NCI-H226 (cell line): ENCODE data around the gene AGRP.
"Not testable (repeated sequence)": the region's sequence is repeated elsewhere in the genome, so short reads cannot be mapped to it uniquely, and the experiment has no call there.

ENCODE experiments used
- DNase-seq: peaks from one replicate; pipeline ENCODE4 v3.0.0-alpha.2; 2015

The AGRP gene

DNA sequence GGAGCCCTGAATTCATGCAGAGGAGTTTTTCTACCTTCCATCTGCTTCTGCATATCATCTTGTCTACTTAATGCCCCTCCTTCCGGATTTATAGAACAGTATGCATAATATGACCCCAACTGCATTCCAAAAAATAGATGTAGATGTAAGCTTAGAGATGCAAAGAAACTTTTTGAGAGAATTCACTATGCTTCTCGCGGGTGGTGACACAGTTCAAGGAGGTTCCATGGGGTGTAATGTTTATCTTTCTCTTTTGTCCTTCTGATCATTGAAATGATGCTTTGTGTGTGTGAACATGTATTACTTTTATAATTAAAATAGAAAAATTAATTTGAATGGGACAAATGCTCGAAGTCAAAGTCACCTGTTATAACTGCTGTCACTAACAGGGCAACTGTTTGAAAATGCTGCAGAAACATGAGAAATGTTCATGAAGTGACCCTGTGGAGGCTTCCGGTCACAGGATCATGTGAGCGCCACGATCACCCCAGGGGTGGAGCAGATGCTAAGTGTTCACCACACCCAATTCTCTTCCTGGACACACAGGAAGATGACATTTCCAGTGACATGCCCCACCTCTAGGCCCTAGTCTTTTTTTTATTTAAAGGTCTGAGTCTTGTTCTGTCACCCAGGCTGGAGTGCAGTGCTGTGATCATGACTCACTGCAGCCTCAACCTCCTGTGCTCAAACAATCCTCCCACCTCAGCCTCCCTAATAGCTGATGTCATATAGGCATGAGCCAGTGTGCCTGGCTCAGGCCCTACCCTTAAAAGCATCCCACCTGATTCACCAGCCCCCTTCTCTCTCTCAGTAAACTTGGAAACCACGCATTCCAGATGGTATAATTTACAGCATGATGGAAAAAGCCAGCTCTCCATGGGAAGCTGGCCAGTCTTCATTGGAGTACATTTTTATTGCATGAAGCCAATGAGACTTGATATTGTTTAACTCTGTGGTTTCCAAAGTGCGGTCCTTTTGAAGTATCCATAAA, 21.0 kb upstream of the AGRP start:
- peak; percentile 70 for DNase-seq

GRCh38 chr16:67499106-67499505, 15.8 kb upstream of the AGRP start:
- no peak for DNase-seq

DNA sequence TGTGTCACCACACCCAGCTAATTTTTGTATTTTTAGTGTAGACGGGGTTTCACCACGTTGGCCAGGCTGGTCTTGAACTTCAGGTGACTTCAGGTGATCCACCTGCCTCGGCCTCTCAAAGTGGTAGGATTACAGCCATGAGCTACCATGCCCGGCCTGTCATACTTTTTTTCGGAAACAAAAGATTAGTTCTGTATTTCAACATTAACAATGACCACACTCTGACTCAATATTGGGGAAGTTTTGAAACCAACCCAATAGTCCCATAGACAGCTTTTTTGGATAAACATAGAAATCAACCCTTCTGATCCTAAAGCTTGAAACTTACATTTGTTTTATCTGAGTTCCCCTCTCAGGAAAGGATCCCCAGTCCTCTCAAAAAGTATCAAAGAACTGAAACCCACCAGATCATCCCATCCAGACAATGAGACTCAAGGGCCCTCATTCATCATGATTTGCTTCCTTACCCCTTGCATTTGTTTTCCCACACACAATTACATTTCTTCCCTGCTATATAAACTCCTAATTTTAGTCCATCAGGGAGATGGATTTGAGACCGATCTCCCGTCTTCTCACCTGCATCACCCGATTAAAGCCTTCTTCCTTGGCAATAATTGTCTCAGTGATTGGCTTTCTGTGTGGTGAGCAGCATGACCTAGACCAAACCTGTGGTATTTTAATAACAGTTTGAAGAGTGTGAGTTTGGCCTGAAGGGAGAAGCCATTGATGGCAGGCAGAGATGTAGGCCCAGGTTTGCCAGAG, 7.2 kb upstream of the AGRP start:
- no peak for DNase-seq

- no peak for DNase-seq
Observed at GRCh38 chr16:67489401-67490083, 6.2 kb upstream of the AGRP start.

DNA sequence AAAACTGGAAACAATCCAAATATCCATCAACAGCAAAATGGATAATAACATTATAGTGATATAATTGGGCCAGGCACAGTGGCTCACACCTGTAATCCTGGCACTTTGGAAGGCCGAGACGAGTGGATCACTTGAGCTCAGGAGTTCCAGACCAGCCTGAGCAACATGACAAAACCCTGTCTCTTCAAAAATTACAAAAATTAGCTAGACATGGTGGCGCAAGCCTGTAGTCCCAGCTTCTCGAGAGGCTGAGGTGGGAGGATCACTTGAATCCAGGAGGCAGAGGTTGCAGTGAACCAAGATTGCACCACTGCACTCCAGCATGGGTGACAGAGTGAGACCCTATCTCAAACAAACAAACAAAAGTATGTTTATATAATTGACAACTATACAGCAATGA, 4.2 kb upstream of the AGRP start:
- DNase-seq: not testable (repeated sequence)

- DNase-seq: no peak
Observed at GRCh38 chr16:67486805-67487204, 3.5 kb upstream of the AGRP start.

DNA sequence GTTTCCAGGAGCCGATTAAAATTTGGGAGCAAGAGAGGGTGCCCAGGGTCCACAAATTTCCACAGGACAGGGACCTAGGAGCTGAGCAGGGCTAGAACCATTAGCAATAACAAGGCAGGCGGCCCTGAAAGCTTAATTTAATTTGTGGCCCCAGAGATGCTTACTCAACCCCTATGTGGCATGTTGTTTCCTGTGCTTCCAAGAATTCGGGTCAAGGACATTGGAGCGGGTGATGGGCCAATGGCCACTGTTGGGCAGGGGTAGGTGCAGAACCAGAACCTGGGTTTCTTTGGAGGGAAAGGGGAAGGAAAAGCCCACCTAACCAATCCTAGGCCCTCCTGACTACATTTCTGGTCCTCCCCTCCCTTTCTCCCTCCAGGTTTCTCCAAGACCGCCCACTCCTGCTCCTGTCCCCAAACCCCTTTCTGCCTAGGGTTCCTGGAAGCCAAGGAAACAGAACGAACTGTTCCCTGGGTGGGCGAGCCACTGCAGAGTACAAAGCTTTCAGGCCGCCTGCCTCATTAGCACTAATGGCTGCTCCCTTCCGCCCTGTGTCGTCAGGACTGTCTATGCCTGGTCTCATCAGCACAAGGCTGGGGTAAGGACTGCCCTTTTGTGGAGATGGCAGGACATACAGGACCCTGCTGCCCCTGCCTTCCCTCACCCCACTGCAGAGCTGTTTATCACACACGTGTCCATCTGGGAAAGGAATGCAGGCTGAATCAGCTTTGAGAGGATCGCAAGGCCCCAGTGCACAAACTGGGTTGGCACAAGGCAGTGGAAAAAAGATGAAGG, 581 bp upstream of the AGRP start:
- DNase-seq: no peak

DNA sequence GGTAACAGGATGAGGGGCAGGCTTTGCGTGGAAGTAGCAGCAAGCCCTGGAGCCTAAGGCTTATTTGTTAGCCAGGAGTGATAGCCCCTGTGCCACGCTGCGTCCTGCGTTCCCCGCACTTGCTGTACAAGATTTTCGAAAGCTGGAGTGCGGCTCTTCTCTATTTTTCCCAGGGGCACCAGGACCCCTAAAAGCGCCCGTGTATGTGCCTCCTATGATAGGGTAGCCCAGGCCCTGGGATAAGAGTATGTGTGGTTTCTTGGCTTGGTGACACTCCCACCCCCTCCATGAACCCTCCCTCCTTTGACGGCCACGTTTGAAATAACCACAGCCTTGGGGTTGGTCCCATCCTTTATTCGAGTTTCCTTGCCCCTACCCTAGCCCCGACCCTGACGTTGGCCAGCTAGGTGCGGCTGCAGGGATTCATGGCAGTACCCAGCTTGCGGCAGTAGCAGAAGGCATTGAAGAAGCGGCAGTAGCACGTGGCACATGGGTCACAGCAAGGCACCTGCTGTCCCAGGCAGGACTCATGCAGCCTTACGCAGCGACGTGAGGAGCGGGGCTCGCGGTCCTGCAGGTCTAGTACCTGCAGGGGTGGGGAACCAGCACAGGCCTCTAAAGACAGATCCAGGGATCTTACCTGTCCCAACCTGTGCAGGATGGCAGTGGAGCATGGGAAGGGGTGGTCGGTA, 968 bp downstream of the AGRP start:
- no peak for DNase-seq

- DNase-seq: no peak
Observed at GRCh38 chr16:67481561-67482232, 1.6 kb downstream of the AGRP start.

DNA sequence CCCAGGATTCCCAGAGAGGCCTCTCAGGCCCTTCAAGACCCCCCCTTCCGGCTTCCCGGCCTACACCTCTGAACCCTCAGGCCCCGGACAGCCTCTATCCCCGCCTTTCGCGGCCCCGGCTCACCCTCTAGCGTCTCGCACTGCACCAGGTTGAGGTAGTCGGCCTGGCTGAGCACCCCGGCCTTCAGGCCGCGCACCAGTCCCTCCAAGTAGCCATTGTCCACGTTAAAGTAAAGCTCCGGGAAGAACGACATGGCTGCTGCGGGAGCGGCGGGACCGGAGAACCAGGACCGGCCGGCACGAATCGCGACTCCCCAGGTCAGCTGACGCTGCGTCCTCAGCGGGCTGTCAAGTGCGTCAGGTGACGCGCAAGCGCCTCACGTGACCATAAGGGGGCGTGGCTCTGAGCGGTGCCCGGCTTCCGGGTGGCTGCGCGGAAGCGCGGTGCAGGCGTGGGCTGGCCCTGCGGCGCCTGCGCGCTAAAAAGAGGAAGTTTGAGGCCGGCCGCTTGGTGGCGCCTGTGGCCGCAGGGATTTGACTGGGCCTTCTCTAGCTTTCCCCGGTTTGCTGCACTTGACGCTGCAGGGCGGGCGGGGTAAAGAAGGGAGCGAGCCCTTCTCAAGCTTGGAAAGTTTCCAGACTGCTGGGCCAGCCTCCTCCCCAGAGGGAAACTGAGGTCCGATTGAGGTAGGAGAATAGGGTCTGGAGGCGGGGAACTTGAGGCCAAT, 2.4 kb downstream of the AGRP start, which contains the start of gene ATP6V0D1:
Gene ATP6V0D1, minus strand, starts transcription at position 325 of the 728 bp plus-strand sequence. Its CDS starts 71 bp downstream, at position 254.
- peak; percentile 92 for DNase-seq

- DNase-seq: no peak
Observed at GRCh38 chr16:67477960-67478554, 5.3 kb downstream of the AGRP start.

- no peak for DNase-seq
Observed at GRCh38 chr16:67474551-67475455, 8.5 kb downstream of the AGRP start.

DNA sequence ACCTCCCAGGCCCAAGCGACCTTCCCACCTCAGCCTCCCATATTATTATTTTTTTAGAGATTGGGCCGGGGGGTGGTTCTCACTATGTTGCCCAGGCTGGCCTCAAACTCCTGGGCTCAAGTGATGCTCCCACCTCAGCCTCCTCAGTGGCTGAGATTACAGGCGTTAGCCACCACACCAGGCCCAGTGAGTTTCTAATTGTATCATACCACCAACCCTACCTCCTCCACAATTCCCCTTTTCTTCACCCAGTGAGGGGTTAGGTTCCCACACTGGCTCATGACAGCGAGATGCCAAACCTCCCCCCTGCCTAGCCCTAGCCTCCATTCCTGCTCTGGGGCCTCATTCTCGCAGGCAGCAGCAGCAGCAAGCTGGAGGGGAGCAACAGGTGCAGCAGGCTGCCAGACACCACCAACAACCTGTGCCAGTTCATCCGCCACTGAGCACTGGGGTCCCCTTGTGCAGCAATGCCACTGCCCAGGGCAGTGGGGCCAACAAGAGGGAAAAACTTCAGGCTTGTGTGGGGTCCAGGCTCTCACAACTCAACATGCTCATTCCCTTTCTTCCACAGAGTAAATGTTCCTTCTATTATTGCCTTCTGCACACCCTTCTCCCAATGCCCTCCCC, 11.5 kb downstream of the AGRP start:
- no peak for DNase-seq

DNA sequence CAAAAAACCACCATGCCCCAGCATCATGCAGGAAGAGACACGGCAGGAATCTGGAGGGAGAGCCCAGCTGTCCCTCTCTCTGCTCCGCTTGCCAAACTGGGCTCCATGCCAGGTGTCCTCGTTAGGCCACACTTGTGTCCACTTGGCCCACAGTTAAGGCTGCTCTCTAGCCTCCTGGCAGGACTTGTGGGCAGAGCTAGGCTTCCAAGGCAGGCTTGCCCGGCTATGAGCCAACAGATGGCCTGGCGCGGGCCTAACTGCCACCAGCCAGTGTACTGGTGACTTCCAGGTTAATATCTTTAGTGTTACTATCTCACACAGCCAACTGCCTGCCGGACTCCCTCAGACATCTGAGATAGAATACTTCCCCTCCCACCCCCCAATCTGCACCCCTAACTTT, 13.0 kb downstream of the AGRP start:
- no peak for DNase-seq

DNA sequence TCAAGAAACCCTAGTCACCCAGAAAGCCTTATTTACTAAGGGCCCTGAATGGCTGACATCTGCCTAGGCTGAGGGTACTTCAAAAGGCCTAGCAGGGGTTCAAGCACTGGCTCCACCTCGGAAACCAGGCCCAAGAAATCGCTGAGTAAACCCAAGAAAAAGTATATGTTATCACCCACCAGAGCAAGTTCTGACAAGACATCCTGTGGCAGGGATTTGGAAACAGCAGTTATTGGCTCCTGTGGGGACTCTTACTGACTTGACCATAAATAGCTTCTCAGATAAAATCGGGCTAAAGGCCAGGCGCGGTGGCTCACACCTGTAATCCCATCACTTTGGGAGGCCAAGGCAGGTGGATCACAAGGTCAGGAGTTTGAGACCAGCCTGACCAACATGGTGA, 14.6 kb downstream of the AGRP start:
- DNase-seq: no peak

DNA sequence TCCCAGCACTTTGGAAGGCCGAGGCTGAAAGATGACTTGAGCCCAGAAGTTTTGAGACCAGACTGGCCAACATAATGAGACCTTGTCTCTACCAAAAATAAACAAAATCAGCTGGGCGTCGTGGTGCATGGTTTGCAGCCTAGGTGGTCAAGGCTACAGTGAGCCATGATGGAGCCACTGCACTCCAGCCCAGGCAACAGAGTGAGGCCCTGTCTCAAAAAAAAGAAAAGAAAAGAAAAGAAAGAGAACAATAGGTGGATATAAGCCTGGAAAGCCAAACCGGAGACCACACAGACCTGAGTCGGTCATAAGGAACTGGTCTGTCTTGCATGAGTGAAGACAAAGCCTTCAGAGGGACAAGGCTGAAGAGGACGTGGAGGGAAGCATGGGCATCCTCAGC, 16.8 kb downstream of the AGRP start:
- no peak for DNase-seq

- DNase-seq: no peak
Observed at GRCh38 chr16:67464565-67464964, 18.8 kb downstream of the AGRP start.

- DNase-seq: no peak
Observed at GRCh38 chr16:67463691-67464090, 19.7 kb downstream of the AGRP start.
